GM21381 (cell line): ENCODE results near the gene SLC35G2.
A peak's percentile ranks its signal among the peaks of the same experiment; 100 is the strongest.
"Not testable (repeated sequence)": the region's sequence is repeated elsewhere in the genome, so short reads cannot be mapped to it uniquely, and the experiment has no call there.

ENCODE experiments used
- ATAC-seq: cut with Tn5 transposase; IDR thresholded peaks from one replicate; pipeline ENCODE4 v1.9.1; 2021; ENCODE audit warnings: mild to moderate bottlenecking, moderate library complexity; ENCODE audit not compliant: unreplicated experiment

SLC35G2 gene

DNA sequence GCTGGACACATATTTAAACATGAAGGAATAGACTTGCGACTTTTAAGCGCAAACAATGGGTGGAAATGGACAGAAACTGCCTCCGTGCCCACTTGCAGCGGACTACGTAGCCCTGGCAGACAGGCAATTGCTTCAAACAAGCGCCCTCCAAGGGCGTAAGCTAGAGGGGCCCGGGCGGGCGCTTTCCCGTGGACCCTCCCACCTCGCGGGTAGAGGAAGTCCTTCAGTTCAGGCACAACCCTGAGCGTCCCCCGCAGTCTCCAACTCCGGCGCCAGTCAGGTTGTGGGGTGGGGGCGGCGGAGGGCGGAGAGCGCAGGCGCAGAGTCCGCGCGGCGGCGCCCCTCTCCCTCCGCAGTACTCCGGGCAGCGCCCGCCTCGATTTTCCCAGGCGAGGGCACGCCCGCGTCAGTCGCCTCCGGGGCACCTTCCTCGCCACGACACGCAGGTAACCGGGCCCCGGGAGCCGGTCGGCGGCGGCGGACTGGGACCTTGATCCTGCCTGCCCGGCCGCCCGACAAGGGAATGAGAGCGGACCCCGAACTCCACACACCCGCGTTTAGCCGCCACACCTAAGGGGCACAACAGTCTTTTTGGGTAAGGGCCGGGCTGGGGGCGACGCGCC is at the start of gene SLC35G2:
Gene SLC35G2 (plus strand): TSS at position 358 of the 623 bp plus-strand sequence. CDS start 35,335 bp downstream, outside the sequence.
- no peak for ATAC-seq

DNA sequence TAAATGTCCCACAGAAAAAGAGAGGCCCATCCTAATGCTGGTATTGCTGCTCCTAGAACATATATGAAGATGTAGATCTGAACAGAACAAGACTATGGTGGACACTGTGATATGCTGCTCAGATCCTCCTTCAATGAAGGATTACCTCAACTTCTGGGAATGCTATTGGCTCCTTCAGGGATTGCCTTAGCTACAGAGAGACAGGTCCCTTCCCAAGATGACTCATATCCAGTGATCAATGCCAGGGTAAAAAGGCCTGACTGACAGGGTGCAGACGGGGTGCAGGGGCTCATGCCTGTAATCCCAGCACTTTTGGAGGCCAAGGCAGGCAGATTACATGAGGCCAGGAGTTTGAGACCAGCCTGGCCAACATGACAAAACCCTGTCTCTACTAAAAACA is 46.2 kb upstream of the SLC35G2 start:
- ATAC-seq, result no peak

DNA sequence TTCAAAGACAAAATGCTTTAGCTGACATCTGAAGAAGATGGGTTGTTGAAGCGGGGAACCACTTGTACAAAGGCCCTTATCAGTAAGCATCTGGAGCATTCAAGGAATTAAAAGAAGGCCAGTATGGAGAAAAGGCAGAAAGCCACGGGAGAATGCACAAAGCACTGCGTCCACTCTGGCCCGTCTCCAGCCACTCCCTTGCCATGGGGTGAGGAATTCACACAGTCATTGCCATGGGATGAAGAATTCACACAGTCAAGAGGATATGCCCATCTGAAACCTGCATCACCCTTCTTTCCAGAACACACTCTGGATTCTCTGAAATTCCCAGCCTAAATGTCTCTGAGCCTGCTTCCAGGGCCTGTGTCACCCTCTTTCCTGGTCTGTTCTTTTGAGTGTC is 40.1 kb upstream of the SLC35G2 start:
- no peak for ATAC-seq

DNA sequence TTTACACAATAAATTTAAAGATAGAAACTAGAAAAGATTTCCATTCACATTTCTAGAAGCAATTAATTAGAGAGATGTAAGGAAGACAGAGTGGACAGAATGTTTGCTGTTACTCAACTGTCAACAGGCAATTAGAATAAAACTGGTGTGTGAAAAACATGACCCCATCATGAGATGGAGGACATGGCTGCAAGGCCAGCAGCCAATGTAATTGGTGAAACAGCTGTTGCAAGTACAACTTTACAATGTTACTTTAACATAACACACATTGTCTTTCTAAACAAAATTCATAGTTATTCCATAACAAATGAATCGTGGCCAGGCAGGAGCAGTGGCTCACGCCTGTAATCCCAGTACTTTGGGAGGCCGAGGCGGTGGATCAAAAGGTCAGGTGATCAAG is 38.2 kb upstream of the SLC35G2 start:
- ATAC-seq, result no peak

DNA sequence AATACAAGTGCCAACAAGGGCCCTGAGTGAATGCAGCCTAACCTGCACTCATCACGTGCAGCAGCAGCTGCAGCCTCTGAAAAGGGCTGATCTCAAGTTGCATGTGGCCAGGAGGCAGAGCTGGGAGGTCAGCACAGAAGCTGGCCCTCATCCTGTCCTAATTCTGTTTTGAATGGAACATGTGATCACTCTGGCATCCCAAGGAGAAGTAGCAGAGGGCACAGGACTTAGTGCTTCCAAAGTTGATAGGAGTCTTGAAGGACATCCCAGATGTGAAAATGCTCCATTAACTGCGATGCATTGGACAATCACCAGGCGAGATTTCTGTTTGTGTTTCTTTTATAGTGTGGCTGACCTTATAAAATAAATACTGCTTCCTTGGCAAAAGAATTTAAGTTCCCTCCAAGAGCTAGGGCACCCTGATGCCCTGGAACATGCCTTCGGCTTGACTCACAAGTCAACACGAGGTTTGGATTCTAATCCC is 35.2 kb upstream of the SLC35G2 start:
- ATAC-seq, result no peak

DNA sequence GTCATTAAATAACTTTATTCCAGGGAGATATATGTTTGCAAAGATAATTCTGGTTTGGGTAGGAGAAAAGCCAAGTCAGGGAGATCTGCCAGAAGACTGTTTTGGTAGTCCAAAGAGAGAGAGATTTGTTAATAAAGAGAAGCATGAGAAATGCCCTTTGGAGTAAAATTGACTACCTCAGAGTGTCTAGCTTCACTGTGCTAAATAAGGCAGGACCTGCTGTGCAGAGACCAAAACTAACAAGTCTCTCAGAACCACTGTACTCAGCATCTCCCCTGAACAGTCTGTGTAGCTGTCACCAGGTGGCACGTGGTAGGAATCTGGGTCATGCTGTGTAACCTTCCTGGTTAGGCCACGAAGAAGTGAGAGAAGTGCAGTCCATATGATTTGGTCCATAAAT is 31.6 kb upstream of the SLC35G2 start:
- ATAC-seq, result peak; percentile 83

DNA sequence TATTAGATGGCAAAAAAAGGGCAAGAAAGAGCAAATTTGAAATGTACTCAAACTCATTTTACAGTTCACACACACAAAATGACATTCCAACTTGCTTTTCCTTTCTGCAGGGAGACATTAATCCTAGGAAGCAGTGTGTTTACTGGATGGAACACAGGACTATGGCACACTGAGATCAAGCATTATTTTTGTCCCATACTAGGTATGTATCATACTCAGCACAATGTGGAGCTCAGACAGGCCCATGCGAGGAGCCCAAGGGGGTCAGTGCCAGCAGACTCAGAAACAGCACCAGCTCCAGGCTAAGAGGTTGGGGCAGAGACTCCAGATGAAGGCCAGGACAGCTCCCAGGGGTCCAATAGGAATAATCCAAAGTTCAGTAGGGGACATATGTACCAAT is 30.8 kb upstream of the SLC35G2 start:
- no peak for ATAC-seq

DNA sequence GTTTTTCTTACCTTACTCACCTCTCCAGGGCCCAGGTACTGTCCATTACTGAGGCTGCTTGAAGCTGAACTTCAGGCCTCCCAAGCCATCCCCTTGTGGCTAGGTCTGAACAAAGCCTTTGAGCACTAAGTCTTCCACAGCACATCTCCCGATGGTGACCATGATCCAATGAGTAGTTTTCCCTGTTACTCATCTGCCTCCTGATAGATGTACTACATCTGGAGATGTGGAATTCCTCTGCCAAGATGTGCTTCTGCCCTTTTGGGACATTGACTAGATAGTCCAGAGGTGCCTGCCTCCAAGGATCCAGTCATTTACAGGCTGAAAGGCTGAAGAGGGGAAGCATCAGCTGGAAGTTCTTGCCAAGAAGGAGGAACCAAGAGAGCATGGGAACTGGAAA is 28.9 kb upstream of the SLC35G2 start:
- no peak for ATAC-seq

DNA sequence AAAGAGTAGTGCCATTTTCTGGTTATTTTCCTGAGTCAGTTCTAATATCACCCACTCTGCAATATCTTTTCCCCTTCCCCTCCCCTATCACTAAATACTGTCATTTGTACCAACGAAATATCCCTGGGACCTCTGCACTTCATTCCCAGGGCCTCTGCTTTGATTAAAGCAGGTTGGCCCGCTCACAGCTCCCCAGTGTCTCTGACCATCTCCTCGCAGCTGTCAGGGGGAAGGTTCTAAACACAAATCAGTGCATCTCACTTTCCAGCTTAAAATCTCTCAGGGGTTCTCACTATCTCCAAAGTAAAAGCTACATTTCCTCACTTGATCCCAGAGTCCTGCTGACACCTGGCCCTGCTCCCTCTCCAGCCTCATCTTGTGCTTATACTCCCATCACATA is 28.1 kb upstream of the SLC35G2 start:
- ATAC-seq, result no peak

DNA sequence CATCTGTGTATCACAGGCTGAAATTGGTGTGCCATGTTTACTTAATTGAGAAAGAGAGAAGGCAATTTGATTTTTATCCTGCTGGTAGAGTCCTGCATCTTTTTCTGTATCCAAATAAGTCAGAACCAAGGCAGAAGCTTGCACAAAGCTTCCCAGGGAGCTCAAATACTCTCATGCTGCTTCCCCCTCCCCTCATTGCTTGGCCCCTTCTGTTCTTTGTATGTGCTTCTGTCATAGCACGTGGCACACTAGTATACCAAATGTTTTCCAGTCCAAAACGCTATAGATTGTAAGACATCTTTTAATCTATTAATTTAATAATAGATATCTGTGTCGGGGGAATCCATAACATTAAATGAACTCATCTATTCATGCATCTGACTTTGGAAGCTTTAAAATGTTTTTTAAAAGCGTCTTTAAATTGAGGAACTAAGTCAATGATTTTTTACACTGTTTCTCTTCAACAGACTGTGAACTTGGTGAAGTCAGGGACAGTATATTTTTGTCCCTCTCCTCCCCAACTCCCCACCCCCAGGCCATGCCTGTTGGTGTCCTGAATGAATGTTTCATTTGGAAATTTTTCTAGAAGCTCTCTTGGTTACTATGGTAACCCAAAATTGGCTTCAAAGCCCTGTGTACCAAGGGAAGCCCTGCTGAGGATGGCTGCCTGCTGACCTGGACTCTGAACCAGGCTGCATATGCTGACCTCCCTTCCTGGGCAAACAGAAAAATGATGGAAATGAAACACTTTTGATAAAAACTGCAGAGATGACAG is 26.2 kb upstream of the SLC35G2 start:
- ATAC-seq, result no peak

DNA sequence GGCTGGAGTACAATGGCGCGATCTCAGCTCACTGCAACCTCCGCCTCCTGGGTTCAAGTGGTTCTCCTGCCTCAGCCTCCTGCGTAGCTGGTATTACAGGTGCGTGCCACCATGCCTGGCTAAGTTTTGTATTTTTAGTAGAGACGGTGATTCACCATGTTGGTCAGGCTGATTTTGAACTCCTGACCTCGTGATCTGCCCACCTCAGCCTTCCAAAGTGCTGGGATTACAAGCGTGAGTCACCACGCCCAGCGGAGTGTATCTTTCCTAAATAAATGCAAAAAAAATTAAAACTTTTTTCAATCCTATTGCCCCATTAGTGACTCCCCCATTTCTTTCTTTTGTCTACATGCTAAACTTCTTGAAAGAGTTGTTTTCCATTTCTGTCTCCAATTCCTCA is 17.8 kb upstream of the SLC35G2 start:
- not testable (repeated sequence) for ATAC-seq

DNA sequence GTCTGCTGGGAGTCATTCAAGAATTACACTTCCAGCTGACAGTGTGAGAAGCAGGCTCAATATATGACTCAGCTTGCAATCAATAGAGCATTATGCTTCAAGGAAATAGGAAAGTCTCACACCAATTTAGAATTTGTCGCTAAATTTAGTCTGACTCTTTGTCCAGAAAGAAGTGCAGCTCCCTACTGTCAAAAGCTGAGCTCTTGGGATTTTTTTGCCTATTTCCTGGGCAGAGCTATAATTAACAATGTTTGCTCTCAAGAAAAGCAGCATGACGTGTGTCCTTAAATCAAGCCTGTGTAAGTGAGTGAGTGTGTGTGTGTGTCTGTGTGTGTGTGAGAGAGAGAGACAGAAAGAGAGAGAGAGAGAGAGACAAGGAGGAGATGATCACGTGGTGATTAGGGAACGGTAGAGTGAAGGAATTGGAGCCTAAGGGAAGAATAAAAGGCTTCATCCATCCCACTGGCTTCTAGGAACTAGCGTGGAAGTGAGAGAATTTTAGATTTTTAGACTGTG is 16.4 kb upstream of the SLC35G2 start:
- no peak for ATAC-seq

DNA sequence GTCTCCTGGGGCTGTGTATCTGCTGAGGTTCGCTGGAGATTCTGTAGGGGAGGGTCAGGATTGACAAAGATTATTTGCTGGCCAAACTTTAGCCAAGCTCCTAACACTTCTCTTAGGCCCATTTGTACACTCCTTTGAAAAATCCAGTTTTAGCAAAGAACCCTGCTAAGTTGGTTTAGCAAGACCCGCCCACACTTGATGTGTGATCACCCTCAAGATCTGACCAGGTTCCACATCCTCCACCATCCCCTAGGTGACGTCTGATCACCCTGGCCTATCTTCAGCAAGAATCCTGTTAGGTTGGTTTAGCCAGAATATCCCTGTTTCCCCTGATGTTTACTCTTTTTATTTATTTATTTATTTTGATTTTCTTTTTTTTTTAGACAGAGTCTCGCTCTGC is 14.8 kb upstream of the SLC35G2 start:
- no peak for ATAC-seq

DNA sequence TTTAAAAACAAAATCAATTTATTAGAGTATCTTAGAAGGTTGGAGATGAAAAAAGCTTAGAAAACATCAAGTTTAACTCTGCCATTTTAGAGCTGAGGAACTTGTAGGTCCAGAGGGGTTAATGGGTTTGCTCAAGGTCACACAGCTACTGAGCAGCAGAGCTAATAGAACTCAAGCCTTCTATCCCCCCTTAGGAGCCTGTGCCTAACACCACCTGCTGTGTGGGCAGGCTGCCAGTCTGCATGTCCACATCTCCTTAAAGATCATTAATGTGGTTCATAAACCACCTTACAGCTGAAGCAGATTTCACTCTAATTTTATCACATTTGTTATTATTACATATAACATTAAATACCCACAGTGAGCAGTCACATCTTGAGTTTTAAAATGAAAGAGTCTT is 14.1 kb upstream of the SLC35G2 start:
- ATAC-seq, result no peak

DNA sequence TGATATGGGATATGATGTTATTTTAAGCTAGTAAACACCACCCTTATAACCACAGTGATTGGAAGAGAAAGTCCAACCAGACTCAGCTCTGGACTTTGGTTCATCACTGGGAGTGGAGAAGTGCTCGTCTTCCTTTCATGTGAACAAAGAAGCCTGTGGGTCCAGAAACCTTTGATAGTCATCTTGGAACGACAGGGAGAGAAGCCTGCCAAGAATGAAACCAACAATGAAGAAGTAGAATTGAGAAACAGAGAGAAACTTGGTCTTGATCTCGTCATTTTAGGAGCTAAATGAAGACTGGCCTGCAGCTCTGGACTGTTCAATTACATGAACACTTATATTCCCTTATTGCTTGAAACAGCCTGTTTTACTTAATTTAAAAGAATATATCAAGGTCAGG is 13.1 kb upstream of the SLC35G2 start:
- no peak for ATAC-seq

DNA sequence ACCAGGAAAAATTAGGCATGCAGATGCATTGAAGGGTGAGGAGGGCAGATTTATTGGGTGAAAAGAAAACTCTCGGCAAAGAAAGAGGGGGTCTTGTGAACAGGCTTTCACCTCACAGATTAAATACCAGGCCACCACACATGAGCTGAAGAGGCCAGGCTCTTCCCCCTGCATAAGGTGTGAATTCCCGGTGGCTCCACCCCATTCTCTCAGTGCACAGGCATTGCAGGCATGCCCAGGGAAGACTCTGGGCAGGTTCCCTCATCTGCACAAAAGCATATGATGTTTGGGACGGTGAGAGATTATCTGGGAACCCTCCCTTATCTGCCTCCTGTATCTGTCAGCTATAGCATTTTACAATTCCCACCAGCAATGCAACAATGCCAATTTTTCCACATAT is 7.2 kb upstream of the SLC35G2 start:
- no peak for ATAC-seq

DNA sequence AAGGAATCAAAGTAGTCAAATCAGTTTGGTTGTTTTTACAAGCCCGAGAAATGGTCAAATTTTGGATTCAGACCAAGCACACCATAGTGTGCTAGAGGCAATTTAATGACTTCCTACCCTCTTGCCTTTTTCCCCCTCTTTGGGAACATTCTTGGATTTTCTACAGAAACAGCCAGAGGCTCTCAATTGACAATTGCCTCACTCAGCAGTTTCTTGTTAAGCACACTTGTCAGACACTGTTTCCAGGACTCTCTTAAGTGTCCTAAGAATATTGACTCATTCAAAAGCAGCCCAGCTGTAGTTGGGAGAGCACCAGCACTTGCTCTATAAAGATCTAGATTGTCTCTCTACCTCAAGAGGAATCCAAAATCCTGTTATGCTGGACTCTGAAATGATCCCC is 1.5 kb upstream of the SLC35G2 start:
- ATAC-seq, result no peak

DNA sequence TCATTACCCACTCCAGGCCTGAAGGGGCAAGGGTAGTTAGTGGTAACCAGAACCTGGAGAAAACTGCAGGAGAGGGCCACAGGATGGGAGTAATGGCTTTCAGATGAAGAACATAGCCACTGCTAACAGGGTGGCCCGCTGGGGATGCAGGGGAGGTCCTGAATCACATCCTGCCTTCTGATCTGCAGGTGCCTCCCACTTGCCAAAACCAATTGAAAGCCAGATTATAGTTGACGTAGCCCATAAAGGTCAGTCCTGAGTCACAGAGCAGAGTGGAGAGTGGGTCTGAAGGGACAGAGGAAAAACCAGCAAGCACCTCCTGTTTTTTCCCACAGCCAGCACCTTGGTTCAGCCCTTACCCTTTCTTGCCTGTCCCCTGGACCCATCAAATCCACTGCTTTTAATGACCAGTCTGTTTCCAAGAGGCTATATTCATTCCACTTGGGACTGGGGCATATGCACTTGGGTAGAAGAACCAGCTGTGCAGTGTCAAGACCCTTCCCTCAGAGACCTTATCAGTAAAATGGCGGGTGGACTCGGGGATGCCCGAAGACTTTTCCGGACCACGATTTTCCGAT is 646 bp upstream of the SLC35G2 start:
- no peak for ATAC-seq

DNA sequence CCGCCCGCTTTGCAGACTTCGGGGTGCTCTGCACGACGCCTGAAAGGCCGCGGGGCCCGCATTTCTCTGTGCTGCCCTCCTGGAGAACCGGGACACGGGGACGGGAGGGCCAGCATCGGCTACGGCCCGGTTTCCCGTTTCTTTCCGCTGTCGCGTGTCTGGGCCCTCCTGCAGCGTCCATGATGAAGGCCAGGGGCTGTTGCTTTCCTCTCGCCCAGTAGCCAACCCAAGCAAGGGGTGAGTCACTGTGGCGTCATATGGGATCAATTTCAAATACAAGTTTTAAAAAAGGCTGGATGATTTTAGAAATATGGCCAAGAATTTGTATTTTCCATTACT is 435 bp downstream of the SLC35G2 start:
- ATAC-seq, result no peak

DNA sequence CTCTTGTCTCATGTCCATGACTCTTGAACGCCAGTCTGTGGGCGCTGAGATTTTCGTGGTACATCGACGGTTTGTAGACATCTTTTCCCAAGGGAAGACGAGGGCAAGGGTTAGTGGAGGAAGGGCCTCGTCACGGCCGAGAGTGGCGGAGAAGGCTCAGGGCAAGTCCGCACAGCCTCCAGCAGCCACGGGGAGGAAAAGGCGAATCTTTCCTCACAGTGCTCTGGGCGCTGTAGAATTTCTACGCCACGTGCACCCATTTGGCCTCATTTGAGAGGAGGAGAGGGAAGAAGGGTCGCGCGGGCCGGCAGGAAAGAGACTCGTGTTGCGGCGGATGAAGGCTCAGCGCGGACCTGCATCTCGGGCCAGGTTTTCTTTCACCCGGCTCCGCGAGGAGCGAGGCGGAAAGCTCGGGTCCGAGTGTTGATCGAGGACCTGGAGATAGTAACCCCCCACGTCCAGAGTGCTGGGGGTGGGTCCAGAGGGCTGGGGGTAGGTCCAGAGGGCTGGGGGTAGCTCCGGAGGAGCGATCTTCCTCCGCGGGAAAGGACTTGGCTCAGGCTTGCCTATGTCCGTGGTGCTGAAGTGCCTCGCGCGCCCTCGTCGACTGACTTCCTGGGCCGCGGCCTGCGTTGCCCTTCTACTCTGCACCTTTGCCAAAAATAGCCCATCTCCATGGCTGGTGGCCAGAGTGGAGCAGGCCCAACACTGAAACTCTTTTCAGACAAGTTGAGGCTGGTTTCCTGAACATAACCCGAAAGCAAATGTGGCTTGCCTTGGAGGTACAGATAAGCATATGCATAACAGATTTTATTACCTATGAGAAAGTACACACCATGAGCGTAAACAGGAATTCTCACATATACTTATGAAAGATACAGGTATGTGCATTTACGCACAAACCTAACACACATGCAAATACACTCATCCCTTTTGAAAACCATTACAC is 1.1 kb downstream of the SLC35G2 start:
- no peak for ATAC-seq

DNA sequence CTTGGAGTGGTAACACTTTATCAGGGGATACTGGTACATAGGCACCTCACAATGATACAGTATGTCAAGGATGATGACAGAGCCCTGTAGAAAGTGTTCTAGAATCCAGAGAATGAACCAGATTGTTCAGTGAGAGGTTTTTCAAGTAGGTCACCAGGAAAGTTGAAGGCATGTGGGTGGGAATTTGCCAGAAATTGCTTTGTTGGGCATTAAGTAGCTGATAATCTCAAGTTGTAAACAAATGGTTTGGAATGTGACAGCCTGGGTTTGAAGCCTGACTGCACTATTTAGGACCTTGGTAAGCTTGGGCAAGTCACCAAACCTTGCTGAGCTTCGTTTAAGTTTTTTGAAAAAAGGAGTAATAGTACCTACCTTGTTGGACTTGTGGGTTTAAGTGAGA is 12.5 kb downstream of the SLC35G2 start:
- ATAC-seq, result no peak
